Prostate gland (tissue), 2 donors: ENCODE measurements around the gene ALDH9A1. TPM values are rescaled to one million over a fixed set of nuclear protein-coding genes. Genes with fewer than 3 reads are reported as not detected.
A peak's percentile ranks its signal among the peaks of the same experiment; 100 is the strongest.
"Not testable (repeated sequence)": the region's sequence is repeated elsewhere in the genome, so short reads cannot be mapped to it uniquely, and the experiment has no call there.

Source experiments
- DNase-seq: peaks from one replicate; pipeline ENCODE4 v3.0.0-alpha.2; 2019; ENCODE audit warnings: low spot score
- H3K27ac ChIP-seq, 2 donors: fragments of 200-600 bp; sonication (generic); 2 replicates each; pipeline ENCODE4 v1.5.1; 2017 to 2019
- H3K27me3 ChIP-seq: fragments of 200-600 bp; sonication (generic); replicated peaks from 2 replicates; pipeline ENCODE4 v1.5.1; 2019; ENCODE audit not compliant: insufficient read depth
- H3K36me3 ChIP-seq, 2 donors: fragments of 200-600 bp; sonication (generic); 1 replicate in 1 of 2; 2 replicates in 1 of 2; pipeline versions ENCODE4 v1.5.1 to v1.8.1; 2017 to 2019
- H3K4me1 ChIP-seq: fragments of 200-600 bp; sonication (generic); replicated peaks from 2 replicates; pipeline ENCODE4 v1.5.1; 2019
- H3K4me3 ChIP-seq, 2 donors: fragments of 200-600 bp; sonication (generic); 2 replicates each; pipeline ENCODE4 v1.5.1; 2017 to 2019
- H3K9me3 ChIP-seq: fragments of 200-600 bp; sonication (generic); 2 replicates; pipeline ENCODE4 v1.5.1; 2017
- POLR2A ChIP-seq: fragments of 450-650 bp; IDR thresholded peaks from one replicate; pipeline ENCODE4 v1.6.1; 2016; ENCODE audit warnings: antibody characterized with exemption, mild to moderate bottlenecking
- POLR2AphosphoS5 ChIP-seq: sonication (generic); formaldehyde crosslinking; IDR thresholded peaks from one replicate; pipeline ENCODE4 v1.6.1; 2017; ENCODE audit warnings: antibody characterized with exemption
- WGBS: methylation state at CpG from one replicate; pipeline ENCODE4 v1.1.5; 2018; 5-methylcytosine and 5-hydroxymethylcytosine counted together
- intact Hi-C: fragments of 100-400 bp; cut with DNase I; formaldehyde crosslinking; loops from one replicate; pipeline ENCODE4 v1.14.2; 2022
- total RNA-seq, 2 donors: library from RNA; depleted of rRNA; stranded (reverse); fragments of >200 nt; gene quantifications; one replicate each; pipeline ENCODE4 v1.1.0, GENCODE V29; 2016
- TF ChIP-seq, protein P1 (sequence below), 4 experiments: fragments of 200-600 bp in 2 of 4; fragments of 450-650 bp in 2 of 4; sonication (generic) in 2 of 4; IDR thresholded peaks; 1 replicate in 3 of 4; 2 replicates in 1 of 4; pipeline ENCODE4 v1.5.1; 2016 to 2019; ENCODE audit warnings: antibody characterized with exemption in 4 of 4, mild to moderate bottlenecking in 2 of 4, moderate library complexity in 2 of 4

Gene ALDH9A1
- total RNA-seq, 2 donors from 2014 or later, result 172 to 206 TPM

DNA sequence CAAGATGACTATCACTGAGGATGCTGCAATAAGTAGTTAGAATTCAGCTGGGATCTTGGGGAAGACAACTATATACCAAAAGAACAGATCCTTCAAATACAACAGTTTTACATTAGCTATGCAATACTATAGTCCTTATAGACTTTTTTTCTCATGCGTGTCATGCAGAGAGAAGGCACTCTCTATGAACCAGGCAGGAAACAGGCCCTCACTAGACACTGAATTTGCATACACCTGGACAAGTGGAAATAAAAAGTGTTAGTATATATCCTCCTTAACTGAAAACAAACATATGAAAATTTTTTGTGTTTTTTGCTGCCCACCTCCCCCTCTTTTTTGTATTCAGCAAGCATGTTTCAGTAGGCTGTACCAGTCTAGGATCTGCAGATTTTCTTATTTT is 40.4 kb upstream of the ALDH9A1 start:
- WGBS, result 93% methylated on average over 1 of the region's 1 CpG
- Histone ChIP-seq H3K27ac (no peak overlapping the region), H3K4me1 (no peaks in the 10 kb centered on the region), H3K27me3 (no peaks in the 10 kb centered on the region), H3K36me3 (peaks cover 5 to 7% of the 10 kb centered on the region in 2 donors), H3K4me3 (no peak overlapping the region), H3K9me3 (no peaks in the 10 kb centered on the region)
- TF ChIP-seq, protein P1, sequence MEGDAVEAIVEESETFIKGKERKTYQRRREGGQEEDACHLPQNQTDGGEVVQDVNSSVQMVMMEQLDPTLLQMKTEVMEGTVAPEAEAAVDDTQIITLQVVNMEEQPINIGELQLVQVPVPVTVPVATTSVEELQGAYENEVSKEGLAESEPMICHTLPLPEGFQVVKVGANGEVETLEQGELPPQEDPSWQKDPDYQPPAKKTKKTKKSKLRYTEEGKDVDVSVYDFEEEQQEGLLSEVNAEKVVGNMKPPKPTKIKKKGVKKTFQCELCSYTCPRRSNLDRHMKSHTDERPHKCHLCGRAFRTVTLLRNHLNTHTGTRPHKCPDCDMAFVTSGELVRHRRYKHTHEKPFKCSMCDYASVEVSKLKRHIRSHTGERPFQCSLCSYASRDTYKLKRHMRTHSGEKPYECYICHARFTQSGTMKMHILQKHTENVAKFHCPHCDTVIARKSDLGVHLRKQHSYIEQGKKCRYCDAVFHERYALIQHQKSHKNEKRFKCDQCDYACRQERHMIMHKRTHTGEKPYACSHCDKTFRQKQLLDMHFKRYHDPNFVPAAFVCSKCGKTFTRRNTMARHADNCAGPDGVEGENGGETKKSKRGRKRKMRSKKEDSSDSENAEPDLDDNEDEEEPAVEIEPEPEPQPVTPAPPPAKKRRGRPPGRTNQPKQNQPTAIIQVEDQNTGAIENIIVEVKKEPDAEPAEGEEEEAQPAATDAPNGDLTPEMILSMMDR (IDR thresholded peaks at IDR 0.05), result no peak
- no peak for TF ChIP-seq POLR2AphosphoS5
- DNase-seq, result no peak
- intact Hi-C loops, result no loop called here

DNA sequence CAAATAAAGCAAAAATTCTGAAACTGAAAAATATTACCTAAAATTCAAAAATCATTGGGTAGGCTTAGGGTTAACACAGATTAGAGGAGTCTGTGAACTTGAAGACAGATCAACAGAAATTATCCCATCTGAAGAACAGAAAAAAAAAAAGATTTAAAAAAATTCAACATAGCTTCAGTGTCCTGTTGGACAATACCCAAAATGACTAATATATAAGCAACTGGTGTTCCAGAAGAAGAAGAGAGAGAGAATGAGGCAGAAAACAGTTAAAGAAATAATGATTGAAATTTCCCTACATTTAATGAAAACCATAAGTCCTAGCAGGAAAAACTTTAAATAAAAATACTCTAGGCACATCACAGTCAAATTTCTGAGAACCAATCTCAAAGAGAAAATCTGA is 38.8 kb upstream of the ALDH9A1 start:
- Histone ChIP-seq H3K4me1 (no peaks in the 10 kb centered on the region), H3K9me3 (no peaks in the 10 kb centered on the region), H3K4me3 (no peak overlapping the region), H3K36me3 (peaks cover 3 to 5% of the 10 kb centered on the region in 2 donors), H3K27ac (no peak overlapping the region), H3K27me3 (no peaks in the 10 kb centered on the region)
- intact Hi-C loops, result no loop called here
- no peak for TF ChIP-seq POLR2AphosphoS5
- no peak for DNase-seq

DNA sequence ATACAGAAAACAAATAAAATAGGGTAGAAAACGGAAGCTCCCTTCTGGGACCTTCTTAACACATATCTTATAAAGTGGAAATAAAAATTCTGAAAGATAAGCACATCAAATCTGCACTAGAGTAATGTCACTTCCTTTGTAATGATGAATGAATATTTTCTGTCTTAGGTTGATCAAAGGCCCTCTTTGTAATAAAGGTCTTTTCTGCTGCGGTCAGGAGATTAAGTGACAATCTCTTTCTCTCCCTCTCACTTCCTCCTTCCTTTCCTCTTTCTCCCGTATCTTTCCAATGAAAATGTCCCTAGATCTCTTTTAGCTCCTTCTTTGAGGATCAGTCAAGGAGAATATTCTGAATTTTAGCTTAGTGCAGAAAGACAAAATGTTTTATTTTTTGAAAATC is 36.5 kb upstream of the ALDH9A1 start:
- Histone ChIP-seq H3K9me3 (no peaks in the 10 kb centered on the region), H3K27me3 (no peaks in the 10 kb centered on the region), H3K4me1 (no peaks in the 10 kb centered on the region), H3K27ac (no peak overlapping the region), H3K4me3 (no peak overlapping the region), H3K36me3 (no peaks in the 10 kb centered on the region)
- TF ChIP-seq, protein P1 (IDR thresholded peaks at IDR 0.05), result no peak
- TF ChIP-seq POLR2AphosphoS5 (no peak), POLR2A (no peak)
- intact Hi-C loops, result no loop called here
- 86% methylated on average over 3 of the region's 3 CpGs for WGBS
- DNase-seq, result no peak

DNA sequence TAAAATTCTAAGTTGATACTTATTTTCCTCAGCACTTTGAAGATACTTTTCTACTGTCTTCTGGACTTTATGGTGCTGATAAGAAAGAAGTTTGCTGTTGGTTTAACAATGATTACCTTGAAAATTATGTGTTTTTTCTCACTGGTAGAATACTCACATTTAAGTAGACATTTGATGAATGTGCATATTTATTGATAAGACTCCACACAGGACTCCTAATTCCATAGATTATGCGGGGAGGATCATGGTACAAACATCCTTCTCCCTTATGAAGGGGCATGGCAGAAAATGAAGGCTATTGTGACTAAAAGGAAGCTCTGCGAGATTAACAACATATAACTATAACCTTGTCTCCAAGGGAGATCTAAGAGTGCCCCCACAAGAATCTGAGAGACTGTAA is 28.5 kb upstream of the ALDH9A1 start:
- intact Hi-C loops, result no loop called here
- no peaks in the 10 kb centered on the region for H3K27me3 ChIP-seq
- 92% methylated on average over 2 of the region's 2 CpGs for WGBS
- H3K4me3 ChIP-seq, result no peak overlapping the region
- TF ChIP-seq POLR2AphosphoS5, result no peak
- TF ChIP-seq, protein P1 (IDR thresholded peaks at IDR 0.05), result no peak
- no peak for TF ChIP-seq POLR2A
- no peaks in the 10 kb centered on the region for H3K9me3 ChIP-seq
- no peaks in the 10 kb centered on the region for H3K36me3 ChIP-seq
- DNase-seq, result no peak
- H3K27ac ChIP-seq, result no peak overlapping the region
- no peaks in the 10 kb centered on the region for H3K4me1 ChIP-seq

DNA sequence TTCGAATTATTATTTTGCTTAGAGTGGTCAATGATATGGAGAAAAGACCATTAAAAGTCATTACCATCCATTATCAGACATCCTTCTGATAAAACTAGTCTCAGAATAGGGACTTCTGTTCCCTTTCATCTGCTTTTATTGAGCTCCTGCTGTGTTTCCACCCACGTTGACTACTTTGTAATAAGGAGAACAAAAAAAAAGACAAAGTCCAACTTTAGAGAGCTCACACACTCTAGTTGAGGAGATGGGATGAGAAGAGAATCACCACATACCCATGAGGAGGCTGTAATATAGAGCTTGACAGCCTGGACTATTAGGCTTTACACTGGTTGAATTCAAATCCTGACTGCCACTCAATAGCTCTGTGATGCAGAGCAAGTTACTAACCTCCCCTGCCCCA is 27.8 kb upstream of the ALDH9A1 start:
- no peaks in the 10 kb centered on the region for H3K9me3 ChIP-seq
- H3K36me3 ChIP-seq, result no peaks in the 10 kb centered on the region
- no peak overlapping the region for H3K27ac ChIP-seq
- no peaks in the 10 kb centered on the region for H3K27me3 ChIP-seq
- no peak for TF ChIP-seq POLR2AphosphoS5
- WGBS, result 88% methylated on average over 2 of the region's 2 CpGs
- no peaks in the 10 kb centered on the region for H3K4me1 ChIP-seq
- H3K4me3 ChIP-seq, result no peak overlapping the region
- no peak for DNase-seq
- intact Hi-C loops, result no loop called here

DNA sequence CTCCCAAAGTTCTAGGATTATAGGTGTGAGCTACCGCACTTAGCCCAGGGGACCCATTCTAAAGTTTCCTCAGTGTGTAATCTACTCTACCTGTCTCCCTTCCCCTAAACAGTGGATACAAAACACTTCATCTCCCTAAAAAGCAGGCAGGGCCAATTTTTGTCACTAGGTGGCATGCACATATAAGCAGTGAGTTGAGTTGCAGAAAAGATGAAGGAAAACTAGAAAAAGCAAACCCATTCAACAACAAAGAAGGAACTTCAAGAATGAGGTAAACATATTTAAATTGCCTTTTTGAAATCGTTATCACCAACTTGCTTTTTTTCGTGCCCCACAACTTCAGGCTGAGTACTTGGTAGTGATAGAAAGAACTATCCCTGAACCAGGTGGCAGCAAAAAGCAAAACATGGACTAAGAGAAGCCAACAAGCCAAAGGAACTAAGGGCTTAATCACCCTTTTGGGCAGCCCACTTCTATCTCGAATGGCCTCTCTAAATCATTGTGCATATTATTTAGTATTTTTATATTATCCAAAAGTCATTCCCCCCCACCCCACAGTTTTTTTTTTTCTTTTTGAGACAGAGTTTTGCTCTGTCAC is 19.7 kb upstream of the ALDH9A1 start:
- H3K4me3 ChIP-seq, result no peak overlapping the region
- peak; percentile 45 for DNase-seq
- H3K36me3 ChIP-seq, result no peaks in the 10 kb centered on the region
- H3K27ac ChIP-seq, result no peak overlapping the region
- H3K27me3 ChIP-seq, result no peaks in the 10 kb centered on the region
- intact Hi-C loops, result loop anchor here (5.0 kb wide), 1 partner anchor 194 kb away; no protein-coding TSS in a partner anchor
- TF ChIP-seq, protein P1 (IDR thresholded peaks at IDR 0.05), result peak in 2 of 4 experiments; percentile 69 to 74
- TF ChIP-seq POLR2A (no peak), POLR2AphosphoS5 (peak; percentile 13)
- no peaks in the 10 kb centered on the region for H3K9me3 ChIP-seq
- 24% methylated on average over 4 of the region's 4 CpGs for WGBS
- H3K4me1 ChIP-seq, result no peaks in the 10 kb centered on the region

DNA sequence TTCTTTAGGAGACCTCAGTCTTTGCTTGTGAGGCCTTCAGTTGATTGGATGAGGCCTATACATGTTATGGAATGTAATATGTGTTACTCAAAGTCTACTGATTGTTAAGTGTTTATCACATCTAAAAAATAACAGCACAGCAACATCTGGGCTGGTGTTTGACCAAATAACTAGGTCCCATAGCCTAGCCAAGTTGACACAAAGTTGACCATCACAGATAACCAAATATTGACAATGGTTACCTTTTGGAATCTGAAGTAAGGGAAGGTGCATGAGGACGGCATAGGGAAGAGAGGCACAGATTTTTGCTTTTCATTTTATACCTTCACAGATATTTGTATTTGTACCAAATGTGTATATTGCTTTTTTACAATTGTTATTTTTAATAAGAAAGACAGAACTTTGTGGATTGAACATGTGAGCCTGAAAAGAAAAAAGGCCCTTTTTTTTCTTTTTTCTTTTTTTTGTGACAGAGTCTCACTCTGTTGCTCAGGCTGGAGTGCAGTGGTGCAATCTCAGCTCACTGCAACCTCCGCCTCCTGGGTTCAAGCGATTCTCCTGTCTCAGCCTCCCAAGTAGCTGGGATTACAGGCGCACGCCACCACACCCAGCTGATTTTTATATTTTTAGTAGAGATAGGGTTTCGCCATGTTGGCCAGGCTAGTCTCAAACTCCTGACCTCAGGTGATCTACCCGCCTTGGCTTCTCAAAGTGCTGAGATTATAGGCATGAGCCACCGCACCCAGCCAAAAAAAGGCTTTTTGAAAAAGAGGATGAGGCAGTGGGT is 18.1 kb upstream of the ALDH9A1 start:
- not testable (repeated sequence) for H3K4me1 ChIP-seq, DNase-seq, H3K36me3 ChIP-seq, H3K27me3 ChIP-seq, H3K4me3 ChIP-seq, H3K9me3 ChIP-seq, H3K27ac ChIP-seq
- intact Hi-C loops, result loop anchor here (5.0 kb wide), 1 partner anchor 196 kb away; no protein-coding TSS in a partner anchor
- 94% methylated on average over 8 of the region's 8 CpGs for WGBS
